GM23248 (cell line): ENCODE results near the gene SGSM1. TPM values are rescaled to one million over a fixed set of nuclear protein-coding genes. Genes with fewer than 3 reads are reported as not detected.
A peak's percentile ranks its signal among the peaks of the same experiment; 100 is the strongest.

ENCODE experiments used
- DNase-seq: peaks from one replicate; pipeline ENCODE4 v3.0.0-alpha.2; 2015
- H2AFZ ChIP-seq: fragments of 200-600 bp; sonication (generic); 2 replicates; pipeline ENCODE4 v1.6.1; 2016; ENCODE audit warnings: antibody characterized with exemption
- H3F3A ChIP-seq: fragments of 200-600 bp; sonication (generic); 2 replicates; pipeline ENCODE4 v1.6.1; 2016; ENCODE audit warnings: mild to moderate bottlenecking, antibody characterized with exemption, mixed run types; ENCODE audit not compliant: insufficient read depth
- H3K27ac ChIP-seq: fragments of 200-600 bp; sonication (generic); 2 replicates; pipeline ENCODE4 v1.5.1; 2016; ENCODE audit warnings: mild to moderate bottlenecking
- H3K27me3 ChIP-seq: fragments of 200-600 bp; sonication (generic); replicated peaks from 2 replicates; pipeline ENCODE4 v1.6.1; 2016; ENCODE audit warnings: mild to moderate bottlenecking; ENCODE audit not compliant: insufficient read depth
- H3K36me3 ChIP-seq: fragments of 200-600 bp; sonication (generic); 2 replicates; pipeline ENCODE4 v1.6.1; 2016; ENCODE audit warnings: low read depth, mild to moderate bottlenecking
- H3K4me1 ChIP-seq: fragments of 200-600 bp; sonication (generic); 2 replicates; pipeline ENCODE4 v1.6.1; 2016; ENCODE audit warnings: mild to moderate bottlenecking; ENCODE audit not compliant: insufficient read depth
- H3K4me2 ChIP-seq: fragments of 200-600 bp; sonication (generic); one replicate; pipeline ENCODE4 v1.6.1; 2016; ENCODE audit warnings: mild to moderate bottlenecking; ENCODE audit not compliant: unreplicated experiment
- H3K4me3 ChIP-seq: fragments of 200-600 bp; sonication (generic); 2 replicates; pipeline ENCODE4 v1.5.1; 2016; ENCODE audit warnings: mild to moderate bottlenecking
- H3K79me2 ChIP-seq: fragments of 200-600 bp; sonication (generic); 2 replicates; pipeline ENCODE4 v1.6.1; 2016; ENCODE audit warnings: mild to moderate bottlenecking; ENCODE audit not compliant: insufficient read depth
- H3K9ac ChIP-seq: fragments of 200-600 bp; sonication (generic); 2 replicates; pipeline ENCODE4 v1.6.1; 2016; ENCODE audit warnings: mild to moderate bottlenecking
- H3K9me2 ChIP-seq: fragments of 200-600 bp; sonication (generic); 2 replicates; pipeline ENCODE4 v1.6.1; 2016; ENCODE audit warnings: mixed run types, mild to moderate bottlenecking, moderate library complexity; ENCODE audit not compliant: insufficient read depth
- H3K9me3 ChIP-seq: fragments of 200-600 bp; sonication (generic); one replicate; pipeline ENCODE4 v1.6.1; 2017; ENCODE audit warnings: low read depth
- H4K20me1 ChIP-seq: fragments of 200-600 bp; sonication (generic); 2 replicates; pipeline ENCODE4 v1.6.0; 2016; ENCODE audit not compliant: insufficient read depth
- EZH2 ChIP-seq: fragments of 200-600 bp; sonication (generic); IDR thresholded peaks from 2 replicates; pipeline ENCODE4 v1.6.1; 2018; ENCODE audit warnings: antibody characterized with exemption, mild to moderate bottlenecking; ENCODE audit not compliant: insufficient read depth, poor library complexity, severe bottlenecking
- EZH2phosphoT487 ChIP-seq: fragments of 200-600 bp; sonication (generic); IDR thresholded peaks from 2 replicates; pipeline ENCODE4 v1.6.1; 2018; ENCODE audit warnings: antibody characterized with exemption, moderate library complexity, mild to moderate bottlenecking, low read depth; ENCODE audit not compliant: insufficient read depth
- WGBS, 2 experiments: methylation state at CpG; one replicate each; pipeline ENCODE4 v1.1.6; 2015 to 2017; ENCODE audit warnings: low lambda C conversion rate in 2 of 2, low coverage in 1 of 2; ENCODE audit errors: missing lambda C conversion rate in 2 of 2; 5-methylcytosine and 5-hydroxymethylcytosine counted together
- in situ Hi-C: fragments of 300-500 bp; cut with MboI; formaldehyde crosslinking; loops from 2 replicates; pipeline ENCODE4 v1.15.0; 2020
- polyA plus RNA-seq: library from polyadenylated mRNA; unstranded; fragments of >200 nt; fragmentation: Nextera tagmentation; extraction: Ambion mirVana; gene quantifications from 2 replicates; pipeline ENCODE4 v1.2.1, GENCODE V29; 2016
- total RNA-seq: library from RNA; depleted of rRNA; stranded (reverse); fragments of >200 nt; shearing (Covaris generic); gene quantifications from 2 replicates; pipeline ENCODE4 v1.2.3, GENCODE V29; 2014

SGSM1 gene
- total and polyA plus RNA-seq, 2 experiments from 2014 or later: not detected

DNA sequence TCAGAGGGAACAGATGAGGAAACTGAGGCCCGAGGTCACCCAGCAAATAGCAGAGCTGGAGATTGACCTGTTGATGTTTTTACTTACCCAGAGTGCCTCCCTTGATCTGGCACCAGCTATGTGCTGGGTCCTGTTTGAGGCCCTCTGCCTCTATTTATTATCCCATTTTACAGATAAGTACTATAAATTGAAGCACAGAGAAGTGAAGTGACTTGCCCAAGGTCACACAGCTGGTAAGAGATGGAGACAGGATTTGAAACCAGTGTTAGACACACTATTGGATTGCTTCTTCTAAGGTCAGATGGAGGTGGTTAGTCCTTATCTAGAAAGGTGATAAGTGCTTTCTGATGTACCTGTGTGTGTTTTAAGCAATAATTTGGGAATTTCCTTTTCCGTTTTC, 13.5 kb downstream of the SGSM1 start:
- Histone ChIP-seq H3K27ac (no peak overlapping the region), H3K4me3 (no peak overlapping the region), H2AFZ (no peak overlapping the region), H3K4me1 (no peaks in the 10 kb centered on the region), H3F3A (no peaks in the 10 kb centered on the region), H3K9ac (no peak overlapping the region), H3K79me2 (no peaks in the 10 kb centered on the region), H3K9me3 (no peaks in the 10 kb centered on the region), H3K4me2 (no peak overlapping the region), H3K36me3 (no peaks in the 10 kb centered on the region), H3K27me3 (no peaks in the 10 kb centered on the region; the same call in 1 of the 2 replicates), H4K20me1 (no peaks in the 10 kb centered on the region), H3K9me2 (no peaks in the 10 kb centered on the region)
- TF ChIP-seq EZH2phosphoT487 (no peak), EZH2 (no peak)
- DNase-seq: no peak
- WGBS, 2 experiments: 0 to 2% methylated on average over 2 of the region's 2 CpGs
- in situ Hi-C loops: no loop called here

DNA sequence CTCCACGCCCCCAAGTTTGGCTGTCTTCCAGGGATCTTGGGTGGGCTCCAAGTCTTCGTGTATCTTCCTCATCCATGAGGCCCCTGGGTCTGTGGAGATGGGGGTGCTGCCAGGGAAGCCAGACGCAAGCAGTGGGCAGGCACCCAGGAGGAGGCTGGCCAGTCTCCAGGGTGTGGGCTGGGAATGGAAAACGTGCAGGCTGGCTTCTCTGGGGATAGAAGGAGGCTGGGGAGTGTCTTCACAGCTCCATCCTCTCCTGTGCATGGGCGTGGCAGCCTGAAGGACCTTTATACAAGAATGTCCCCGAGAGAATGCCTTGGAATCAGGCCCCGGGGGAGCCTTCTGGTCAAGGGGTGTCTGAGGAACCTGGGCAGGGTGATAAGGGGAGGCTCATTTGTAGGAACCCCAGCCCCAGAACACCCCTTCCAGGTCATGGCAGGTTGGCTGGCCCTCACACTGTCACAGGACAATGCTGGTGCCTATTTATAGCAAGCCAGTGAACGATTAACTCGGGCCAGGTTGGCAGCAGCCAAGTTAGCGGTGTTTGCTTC, 14.0 kb downstream of the SGSM1 start:
- no peak overlapping the region for H3K4me2 ChIP-seq
- H3K9me2 ChIP-seq: no peaks in the 10 kb centered on the region
- H3K79me2 ChIP-seq: no peaks in the 10 kb centered on the region
- no peak overlapping the region for H3K4me3 ChIP-seq
- H3K4me1 ChIP-seq: no peaks in the 10 kb centered on the region
- H2AFZ ChIP-seq: no peak overlapping the region
- in situ Hi-C loops: no loop called here
- H3K36me3 ChIP-seq: no peaks in the 10 kb centered on the region
- no peaks in the 10 kb centered on the region for H3F3A ChIP-seq
- WGBS, 2 experiments: 23 to 24% methylated on average over 7 to 10 of the region's 10 CpGs
- no peak for TF ChIP-seq EZH2
- no peak for TF ChIP-seq EZH2phosphoT487
- H3K9me3 ChIP-seq: no peaks in the 10 kb centered on the region
- H3K27ac ChIP-seq: no peak overlapping the region
- H3K9ac ChIP-seq: no peak overlapping the region
- DNase-seq: peak; percentile 7
- H4K20me1 ChIP-seq: no peaks in the 10 kb centered on the region
- H3K27me3 ChIP-seq: no peaks in the 10 kb centered on the region; the same call in 1 of the 2 replicates

GRCh38 chr22:24822471-24822870, 16.5 kb downstream of the SGSM1 start:
- in situ Hi-C loops: no loop called here

GRCh38 chr22:24823787-24824186, 17.8 kb downstream of the SGSM1 start:
- no peak overlapping the region for H3K9ac ChIP-seq

More at GRCh38 chr22:24822471-24822870, 16.5 kb downstream of the SGSM1 start:
- Histone ChIP-seq H3K79me2 (no peaks in the 10 kb centered on the region), H3K4me1 (no peaks in the 10 kb centered on the region), H3K4me2 (no peak overlapping the region), H3K9ac (no peak overlapping the region), H3K36me3 (no peaks in the 10 kb centered on the region), H2AFZ (no peak overlapping the region), H3K4me3 (no peak overlapping the region), H4K20me1 (no peaks in the 10 kb centered on the region), H3K27ac (no peak overlapping the region), H3K9me3 (no peaks in the 10 kb centered on the region), H3K27me3 (no peaks in the 10 kb centered on the region; the same call in 1 of the 2 replicates), H3K9me2 (no peaks in the 10 kb centered on the region), H3F3A (no peaks in the 10 kb centered on the region)
- TF ChIP-seq EZH2phosphoT487 (no peak), EZH2 (no peak)
- DNase-seq: no peak
- 33 to 40% methylated on average over 2 of the region's 2 CpGs for WGBS, 2 experiments

More at GRCh38 chr22:24823787-24824186, 17.8 kb downstream of the SGSM1 start:
- H3K36me3 ChIP-seq: no peaks in the 10 kb centered on the region
- no peak overlapping the region for H3K4me3 ChIP-seq
- in situ Hi-C loops: no loop called here
- H3K27me3 ChIP-seq: no peaks in the 10 kb centered on the region; the same call in none of the 2 replicates
- no peak overlapping the region for H3K4me2 ChIP-seq
- no peaks in the 10 kb centered on the region for H3K4me1 ChIP-seq
- H3F3A ChIP-seq: no peaks in the 10 kb centered on the region
- no peaks in the 10 kb centered on the region for H4K20me1 ChIP-seq
- DNase-seq: no peak
- H3K27ac ChIP-seq: no peak overlapping the region
- no peak overlapping the region for H2AFZ ChIP-seq
- TF ChIP-seq EZH2: no peak
- TF ChIP-seq EZH2phosphoT487: no peak
- no peaks in the 10 kb centered on the region for H3K9me2 ChIP-seq
- WGBS, 2 experiments: 80 to 83% methylated on average over 9 of the region's 9 CpGs
- no peaks in the 10 kb centered on the region for H3K9me3 ChIP-seq
- H3K79me2 ChIP-seq: no peaks in the 10 kb centered on the region
